IMR-90 (cell line): ENCODE measurements around the gene LRP1B. TPM values are rescaled to one million over a fixed set of nuclear protein-coding genes. Genes with fewer than 3 reads are reported as not detected.

ENCODE experiments used
- ATAC-seq: fragments of 200-7000 bp; cut with Tn5 transposase; 2 replicates; pipeline ENCODE4 v1.9.1; 2020; ENCODE audit warnings: low read depth, mild to moderate bottlenecking, moderate library complexity
- BruUV-seq: library from RNA; stranded (reverse); fragments of 400-500 nt; replicated peaks from 2 replicates; lab custom pipeline; 2021; lab: Mats Ljungman, UMichigan
- CTCF ChIA-PET: fragments of 300-600 bp; formaldehyde crosslinking; extraction: SDS; loops from one replicate; lab custom pipeline; 2021; ENCODE audit warnings: antibody characterized with exemption; lab: Yijun Ruan, JAX
- POLR2A ChIA-PET: fragments of 300-600 bp; sonication (Branson Sonifier 250); formaldehyde crosslinking; loops from one replicate; lab custom pipeline; 2022; ENCODE audit warnings: antibody characterized with exemption; ENCODE audit not compliant: unreplicated experiment; lab: Charles Lee
- DNase-seq: peaks from one replicate; pipeline ENCODE4 v3.0.0; 2013
- H2AFZ ChIP-seq: replicated peaks from 2 replicates; pipeline ENCODE3; 2013; ENCODE audit warnings: low read length, mild to moderate bottlenecking; ENCODE audit not compliant: poor library complexity
- H2AK5ac ChIP-seq: 2 replicates; pipeline ENCODE4 v1.6.1; 2013; ENCODE audit warnings: low read depth, low read length, inconsistent platforms
- H2AK9ac ChIP-seq: replicated peaks from 2 replicates; pipeline ENCODE3; 2013; ENCODE audit warnings: mild to moderate bottlenecking, low read depth, low read length, moderate library complexity; ENCODE audit not compliant: poor library complexity
- H2BK120ac ChIP-seq: 2 replicates; pipeline ENCODE4 v1.6.1; 2013; ENCODE audit warnings: low read depth, low read length, inconsistent platforms
- H2BK15ac ChIP-seq: 3 replicates; pipeline ENCODE4 v1.6.1; 2013; ENCODE audit warnings: low read depth, low read length, inconsistent platforms
- H2BK20ac ChIP-seq: 2 replicates; pipeline ENCODE4 v1.6.1; 2013; ENCODE audit warnings: low read depth, mild to moderate bottlenecking, inconsistent platforms, low read length, moderate library complexity
- H2BK5ac ChIP-seq: 2 replicates; pipeline ENCODE4 v1.6.1; 2013; ENCODE audit warnings: mild to moderate bottlenecking, low read depth, low read length, inconsistent platforms; ENCODE audit not compliant: poor library complexity, severe bottlenecking
- H3K14ac ChIP-seq: replicated peaks from 2 replicates; pipeline ENCODE4 v1.6.1; 2013; ENCODE audit warnings: low read depth, low read length, inconsistent platforms
- H3K18ac ChIP-seq: 2 replicates; pipeline ENCODE4 v1.6.1; 2013; ENCODE audit warnings: low read depth, low read length, control low read depth
- H3K23ac ChIP-seq: 2 replicates; pipeline ENCODE4 v1.6.1; 2013; ENCODE audit warnings: low read depth, low read length, inconsistent platforms
- H3K27ac ChIP-seq: 2 replicates; pipeline ENCODE4 v1.5.1; 2013; ENCODE audit warnings: mild to moderate bottlenecking, control low read depth, low read length; ENCODE audit not compliant: insufficient read depth
- H3K27me3 ChIP-seq: 2 replicates; pipeline ENCODE4 v1.6.1; 2013; ENCODE audit warnings: low read length; ENCODE audit not compliant: control insufficient read depth, insufficient read depth
- H3K36me3 ChIP-seq: 2 replicates; pipeline ENCODE4 v1.6.1; 2013; ENCODE audit warnings: low read length, mixed read lengths; ENCODE audit not compliant: control insufficient read depth, insufficient read depth
- H3K4ac ChIP-seq: 2 replicates; pipeline ENCODE4 v1.6.1; 2013; ENCODE audit warnings: low read depth, low read length, inconsistent platforms
- H3K4me1 ChIP-seq: 2 replicates; pipeline ENCODE4 v1.6.1; 2013; ENCODE audit warnings: low read length, mixed read lengths; ENCODE audit not compliant: control insufficient read depth, insufficient read depth
- H3K4me2 ChIP-seq: 2 replicates; pipeline ENCODE4 v1.6.1; 2013; ENCODE audit warnings: low read depth, mild to moderate bottlenecking, control low read depth, low read length, moderate library complexity
- H3K4me3 ChIP-seq: 2 replicates; pipeline ENCODE4 v1.5.1; 2013; ENCODE audit warnings: low read depth, mild to moderate bottlenecking, control low read depth, low read length, moderate library complexity; ENCODE audit not compliant: insufficient read depth
- H3K56ac ChIP-seq: 2 replicates; pipeline ENCODE4 v1.6.1; 2013; ENCODE audit warnings: low read length, inconsistent platforms; ENCODE audit not compliant: insufficient read depth; ENCODE audit errors: extremely low read depth
- H3K79me1 ChIP-seq, 2 experiments: 2 replicates each; pipeline ENCODE4 v1.6.1; 2013; ENCODE audit warnings: low read length in 2 of 2, inconsistent platforms in 1 of 2, low read depth in 1 of 2
- H3K9ac ChIP-seq: 2 replicates; pipeline ENCODE4 v1.6.1; 2013; ENCODE audit warnings: low read depth, low read length, control low read depth
- H3K9me1 ChIP-seq: 2 replicates; pipeline ENCODE4 v1.6.1; 2013; ENCODE audit warnings: low read length, inconsistent platforms; ENCODE audit not compliant: insufficient read depth
- H3K9me3 ChIP-seq: 2 replicates; pipeline ENCODE4 v1.6.1; 2013; ENCODE audit warnings: low read length; ENCODE audit not compliant: control insufficient read depth, insufficient read depth
- H4K20me1 ChIP-seq: 2 replicates; pipeline ENCODE4 v1.6.1; 2013; ENCODE audit warnings: low read length, inconsistent platforms; ENCODE audit not compliant: insufficient read depth
- H4K5ac ChIP-seq: 2 replicates; pipeline ENCODE4 v1.6.1; 2013; ENCODE audit warnings: mild to moderate bottlenecking, low read depth, low read length, control low read depth
- H4K8ac ChIP-seq, 2 experiments: 2 replicates each; pipeline ENCODE4 v1.6.1; 2013; ENCODE audit warnings: low read depth in 2 of 2, low read length in 2 of 2, control low read depth in 1 of 2, inconsistent platforms in 1 of 2
- H4K91ac ChIP-seq: 2 replicates; pipeline ENCODE4 v1.6.1; 2013; ENCODE audit warnings: low read depth, low read length, inconsistent platforms; ENCODE audit not compliant: insufficient read depth
- BHLHE40 ChIP-seq: fragments of 150-350 bp; IDR thresholded peaks from 2 replicates; pipeline ENCODE4 v1.6.1; 2016; ENCODE audit warnings: mild to moderate bottlenecking, low read depth, low read length
- CHD1 ChIP-seq: IDR thresholded peaks from 2 replicates; pipeline ENCODE4 v1.6.1; 2012; ENCODE audit warnings: low read depth, low read length, improper control_type of control experiment
- CTCF ChIP-seq: conservative IDR thresholded peaks from 2 replicates; pipeline ENCODE4 v1.5.1; 2012; ENCODE audit warnings: mild to moderate bottlenecking, low read depth, low read length, improper control_type of control experiment
- ELK1 ChIP-seq: fragments of 150-350 bp; IDR thresholded peaks from 2 replicates; pipeline ENCODE4 v1.6.1; 2016; ENCODE audit warnings: low read depth, mild to moderate bottlenecking, low read length, moderate library complexity, borderline replicate concordance
- FOS ChIP-seq: fragments of 150-350 bp; IDR thresholded peaks from 2 replicates; pipeline ENCODE4 v1.6.1; 2016; ENCODE audit warnings: low read depth, low read length
- MAFK ChIP-seq: IDR thresholded peaks from 2 replicates; pipeline ENCODE4 v1.6.1; 2012; ENCODE audit warnings: low read depth, low read length, improper control_type of control experiment
- MAZ ChIP-seq: IDR thresholded peaks from 2 replicates; pipeline ENCODE4 v1.6.1; 2012; ENCODE audit warnings: low read depth, mild to moderate bottlenecking, low read length, improper control_type of control experiment, moderate library complexity, borderline replicate concordance
- MXI1 ChIP-seq: IDR thresholded peaks from 2 replicates; pipeline ENCODE4 v1.6.1; 2012; ENCODE audit warnings: low read depth, mild to moderate bottlenecking, low read length, moderate library complexity, borderline replicate concordance
- NFE2L2 ChIP-seq: fragments of 150-350 bp; IDR thresholded peaks from 2 replicates; pipeline ENCODE4 v1.6.1; 2016; ENCODE audit warnings: low read depth, mild to moderate bottlenecking, low read length
- POLR2A ChIP-seq: IDR thresholded peaks from 2 replicates; pipeline ENCODE4 v1.6.1; 2012; ENCODE audit warnings: mild to moderate bottlenecking, low read depth, low read length
- RAD21 ChIP-seq: IDR thresholded peaks from 2 replicates; pipeline ENCODE4 v1.6.1; 2012; ENCODE audit warnings: low read length, improper control_type of control experiment
- RCOR1 ChIP-seq: IDR thresholded peaks from 2 replicates; pipeline ENCODE4 v1.6.1; 2012; ENCODE audit warnings: mild to moderate bottlenecking, low read length, improper control_type of control experiment; ENCODE audit not compliant: insufficient replicate concordance
- SMC3 ChIP-seq: fragments of 150-350 bp; IDR thresholded peaks from 2 replicates; pipeline ENCODE4 v1.6.1; 2016; ENCODE audit warnings: low read depth, mild to moderate bottlenecking, antibody characterized with exemption, low read length, moderate library complexity
- USF2 ChIP-seq: fragments of 150-350 bp; IDR thresholded peaks from 2 replicates; pipeline ENCODE4 v1.6.1; 2017; ENCODE audit warnings: mild to moderate bottlenecking, antibody characterized with exemption, low read length, low read depth
- WGBS, 2 experiments: methylation state at CpG; one replicate each; pipeline versions ENCODE4 v1.1.5 to v1.1.7; 2013; ENCODE audit warnings: missing lambda C conversion rate in 2 of 2; ENCODE audit not compliant: insufficient read length in 1 of 2; ENCODE audit errors: extremely low coverage in 2 of 2; 5-methylcytosine and 5-hydroxymethylcytosine counted together
- dilution Hi-C: fragments of 300-500 bp; cut with HindIII; formaldehyde crosslinking; loops from one replicate; pipeline ENCODE4 v1.14.3; 2018; ENCODE audit warnings: low sequenced_read_pairs; ENCODE audit not compliant: unreplicated experiment
- in situ Hi-C: fragments of 300-500 bp; cut with MboI; formaldehyde crosslinking; loops from 3 replicates; pipeline ENCODE4 v1.14.3; 2019; ENCODE audit warnings: low sequenced_read_pairs, inconsistent platforms, mixed read lengths
- intact Hi-C: fragments of 100-400 bp; cut with micrococcal nuclease; formaldehyde crosslinking; loops from 2 replicates; pipeline ENCODE4 v1.10.0; 2022
- polyA plus RNA-seq, 3 experiments: library from polyadenylated mRNA; depleted of rRNA; stranded (reverse); fragments of >200 nt; gene quantifications; 2 replicates each; pipeline ENCODE4 v1.2.3, GENCODE V29; 2012; ENCODE audit warnings: low replicate concordance in 1 of 3
- total RNA-seq: library from RNA; depleted of rRNA; stranded (reverse); fragments of >200 nt; gene quantifications from 2 replicates; pipeline ENCODE4 v1.2.3, GENCODE V29; 2012

The LRP1B gene
- total and polyA plus RNA-seq, 2 of the 4 experiments (the other 2 are of a cell fraction): under 0.01 to 0.02 TPM

GRCh38 chr2:142010477-142011270 lies 120.1 kb downstream of the LRP1B start:
- DNase-seq: no peak
- no peak overlapping the region for H3K4me2 ChIP-seq
- no peak overlapping the region for H2BK15ac ChIP-seq
- ATAC-seq: no peak
- no peak overlapping the region for H3K4me3 ChIP-seq
- H2AK9ac ChIP-seq: no peak overlapping the region
- no peak overlapping the region for H2BK20ac ChIP-seq
- no peaks in the 10 kb centered on the region for H3K9me3 ChIP-seq
- no peaks in the 10 kb centered on the region for H4K20me1 ChIP-seq
- no CpG with 5 or more reads among the region's 11 CpGs for WGBS, 2 experiments
- H3K9me1 ChIP-seq: no peaks in the 10 kb centered on the region
- no peak overlapping the region for H3K4ac ChIP-seq
- H2BK120ac ChIP-seq: no peak overlapping the region
- H3K27ac ChIP-seq: no peak overlapping the region
- no peaks in the 10 kb centered on the region for H3K27me3 ChIP-seq
- no peak for TF ChIP-seq MAZ
- TF ChIP-seq RCOR1: no peak
- TF ChIP-seq NFE2L2: no peak
- TF ChIP-seq MAFK: no peak
- TF ChIP-seq CHD1: no peak
- TF ChIP-seq POLR2A: no peak
- TF ChIP-seq FOS: no peak
- TF ChIP-seq MXI1: no peak
- TF ChIP-seq ELK1: no peak
- no peak for TF ChIP-seq RAD21
- no peak for TF ChIP-seq BHLHE40
- TF ChIP-seq SMC3: no peak
- no peak for TF ChIP-seq CTCF
- TF ChIP-seq USF2: no peak
- no peak overlapping the region for H3K23ac ChIP-seq
- intact Hi-C loops: no loop called here
- no peak overlapping the region for H2BK5ac ChIP-seq
- H3K79me1 ChIP-seq: no peaks in the 10 kb centered on the region
- ChIA-PET CTCF (interaction anchor here (0.5 kb wide), 1 partner anchor 24 kb away, joined by 7 read pairs; no protein-coding TSS in a partner anchor), POLR2A (no interaction called here)
- H3K36me3 ChIP-seq: no peaks in the 10 kb centered on the region
- no peak overlapping the region for H3K14ac ChIP-seq
- H4K8ac ChIP-seq: no peak overlapping the region
- no TSS peak for BruUV-seq
- dilution Hi-C loops: no loop called here
- in situ Hi-C loops: no loop called here
- H3K4me1 ChIP-seq: no peaks in the 10 kb centered on the region
- no peak overlapping the region for H4K5ac ChIP-seq
- no peak overlapping the region for H3K18ac ChIP-seq
- no peak overlapping the region for H3K9ac ChIP-seq
- H2AFZ ChIP-seq: no peak overlapping the region
- H2AK5ac ChIP-seq: no peak overlapping the region
- no peak overlapping the region for H3K56ac ChIP-seq
- H4K91ac ChIP-seq: no peak overlapping the region
